Peyer's patch (tissue), 4 donors: ENCODE data around the gene BAIAP2.
"Not testable (repeated sequence)": the region's sequence is repeated elsewhere in the genome, so short reads cannot be mapped to it uniquely, and the experiment has no call there.

Experiments
- CTCF ChIP-seq, 6 experiments: fragments of 450-650 bp in 4 of 6; fragments of 200-600 bp in 2 of 6; sonication (generic) in 1 of 6; IDR thresholded peaks; one replicate each; pipeline ENCODE4 v1.5.1; 2017 to 2019; ENCODE audit warnings: antibody characterized with exemption in 6 of 6, mild to moderate bottlenecking in 3 of 6, moderate library complexity in 1 of 6
- POLR2A ChIP-seq, 2 donors: fragments of 450-650 bp; IDR thresholded peaks; one replicate each; pipeline ENCODE4 v1.5.1; 2017; ENCODE audit warnings: antibody characterized with exemption in 2 of 2, mild to moderate bottlenecking in 2 of 2, moderate library complexity in 2 of 2

- not testable (repeated sequence) for TF ChIP-seq CTCF, POLR2A (IDR thresholded peaks at IDR 0.05)
Observed at GRCh38 chr17:81078026-81078913, 43.3 kb downstream of the BAIAP2 start.
